ENCODE results near the gene RNASE12.
"Not testable (repeated sequence)": the region's sequence is repeated elsewhere in the genome, so short reads cannot be mapped to it uniquely, and the experiment has no call there.

RNASE12 gene

DNA sequence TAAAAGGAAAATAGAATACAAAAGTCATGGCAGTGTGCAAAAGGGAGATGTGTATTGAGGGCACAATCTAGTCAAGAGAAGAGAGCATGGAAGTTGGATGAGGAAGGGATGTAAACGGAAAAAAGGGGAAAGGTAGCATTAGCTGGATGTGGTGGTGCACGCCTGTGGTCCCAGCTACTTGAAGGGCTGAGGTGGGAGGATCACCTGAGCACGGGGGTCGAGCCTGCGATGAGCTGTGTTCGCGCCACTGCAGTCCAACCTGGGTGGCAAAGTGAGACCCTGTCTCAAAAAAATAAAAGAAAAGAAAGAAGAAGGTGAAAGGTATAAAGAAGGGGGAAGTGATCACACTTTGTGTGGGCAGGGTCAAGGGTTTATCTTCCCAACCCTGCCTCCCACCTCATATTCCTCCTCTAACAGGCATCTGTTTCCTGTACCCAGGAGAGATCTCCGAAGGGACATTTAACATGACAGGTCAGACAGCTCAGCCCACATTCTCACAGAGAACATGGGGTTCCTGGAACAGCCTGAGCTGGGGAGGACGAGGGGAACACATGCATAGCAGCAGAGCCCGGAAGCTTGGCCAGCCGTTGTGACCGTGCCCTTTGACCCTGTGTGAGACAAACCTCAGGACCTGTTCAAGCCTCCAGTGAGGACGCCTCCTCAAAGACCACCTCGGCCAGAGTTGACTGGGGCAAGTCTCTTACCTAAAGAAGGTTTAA lies 12.2 kb downstream of the RNASE12 start:
- no peak for DNase-seq (ENCODE audit: low read depth)

DNA sequence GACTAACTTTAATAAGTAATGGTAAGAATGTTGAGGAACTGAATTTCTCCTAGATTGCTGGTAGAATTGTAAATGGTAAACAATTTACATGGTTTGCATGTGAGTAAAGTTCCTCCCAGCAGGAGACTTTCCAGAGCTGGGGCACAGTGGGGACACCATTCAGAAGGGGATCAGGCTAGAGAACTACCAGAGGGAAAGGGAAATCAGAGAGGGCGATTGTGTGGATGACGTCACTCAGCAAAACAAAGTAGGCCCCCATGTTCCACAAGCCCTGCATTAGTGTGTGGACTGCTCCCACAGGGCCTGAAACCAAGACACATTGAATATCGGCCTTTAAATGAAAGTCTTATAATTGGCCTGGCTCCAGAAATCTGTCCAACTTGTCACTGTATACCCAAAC lies 12.9 kb downstream of the RNASE12 start:
- DNase-seq (ENCODE audit: low read depth): no peak

DNA sequence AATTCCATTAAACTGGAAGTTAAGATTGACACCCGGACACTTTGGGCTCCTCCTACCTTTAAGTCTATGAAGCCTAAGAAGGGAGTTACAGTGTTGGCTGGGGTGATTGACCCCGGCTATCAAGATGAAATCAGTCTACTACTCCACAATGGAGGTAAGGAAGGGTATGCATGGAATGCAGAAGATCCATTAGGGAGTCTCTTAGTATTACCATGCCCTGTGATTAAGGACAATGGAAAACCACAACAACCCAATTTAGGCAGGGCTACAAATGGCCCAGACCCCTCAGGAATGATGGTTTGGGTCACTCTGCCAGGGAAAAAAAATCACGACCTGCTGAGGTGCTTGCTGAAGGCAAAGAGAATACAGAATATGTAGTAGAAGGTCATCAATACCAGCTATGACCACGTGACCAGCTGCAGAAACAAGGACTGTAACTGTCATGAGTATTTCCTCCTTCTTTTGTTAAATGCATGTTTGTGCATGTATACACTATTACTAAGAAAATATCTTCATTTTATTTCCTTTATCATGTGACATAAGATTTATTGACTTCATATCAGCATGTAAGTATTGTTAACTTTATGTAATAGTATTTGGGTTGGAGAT lies 18.7 kb downstream of the RNASE12 start:
- not testable (repeated sequence) for DNase-seq (ENCODE audit: low read depth)

DNA sequence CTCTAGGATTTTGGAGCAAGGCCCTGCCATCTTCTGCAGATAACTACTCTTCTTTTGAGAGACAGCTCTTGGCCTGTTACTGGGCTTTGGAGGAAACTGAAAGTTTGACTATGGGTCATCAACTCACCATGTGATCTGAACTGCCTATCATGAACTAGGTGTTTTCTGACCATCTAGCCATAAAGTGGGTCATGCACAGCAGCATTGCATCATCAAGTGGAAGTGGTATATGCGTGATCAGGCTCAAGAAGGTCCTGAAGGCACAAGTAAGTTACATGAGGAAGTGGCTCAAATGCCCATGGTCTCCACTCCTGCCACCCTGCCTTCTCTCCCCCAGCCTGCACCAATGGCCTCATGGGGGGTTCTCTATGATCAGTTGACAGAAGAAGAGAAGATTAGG lies 20.5 kb downstream of the RNASE12 start:
- DNase-seq (ENCODE audit: low read depth): not testable (repeated sequence)

DNA sequence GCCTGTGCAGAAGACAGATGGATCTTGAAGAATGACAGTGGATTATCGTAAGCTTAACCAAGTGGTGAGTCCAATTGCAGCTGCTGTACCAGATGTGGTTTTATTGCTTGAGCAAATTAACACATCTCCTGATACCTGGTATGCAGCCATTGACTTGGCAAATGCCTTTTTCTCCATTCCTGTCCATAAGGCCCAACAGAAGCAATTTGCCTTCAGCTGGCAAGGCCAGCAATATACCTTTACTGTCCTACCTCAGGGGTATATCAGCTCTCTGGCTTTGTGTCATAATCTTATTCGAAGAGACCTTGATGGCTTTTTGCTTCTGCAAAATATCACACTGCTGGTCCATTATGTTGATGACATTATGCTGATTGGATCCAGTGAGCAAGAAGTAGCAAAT lies 21.3 kb downstream of the RNASE12 start:
- not testable (repeated sequence) for DNase-seq (ENCODE audit: low read depth)

DNA sequence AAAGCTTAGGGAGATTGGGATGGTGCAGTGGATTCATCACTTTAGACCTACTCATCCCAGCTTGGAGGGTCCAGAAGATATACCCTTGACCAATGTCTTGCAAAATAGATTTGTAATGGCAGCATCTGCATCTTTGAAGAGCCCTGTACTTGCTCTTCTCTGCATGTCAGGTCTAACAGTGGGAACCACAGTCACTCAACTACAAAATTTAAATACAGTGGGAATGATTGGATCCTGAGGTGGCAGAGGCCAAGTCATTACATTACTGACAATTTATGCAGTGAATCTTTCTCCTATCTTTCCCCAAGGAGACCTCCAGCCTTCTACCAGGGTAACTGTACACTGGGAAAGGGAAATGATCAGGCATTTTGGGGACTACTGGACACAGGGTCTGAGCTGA lies 22.1 kb downstream of the RNASE12 start:
- DNase-seq (ENCODE audit: low read depth): no peak

DNA sequence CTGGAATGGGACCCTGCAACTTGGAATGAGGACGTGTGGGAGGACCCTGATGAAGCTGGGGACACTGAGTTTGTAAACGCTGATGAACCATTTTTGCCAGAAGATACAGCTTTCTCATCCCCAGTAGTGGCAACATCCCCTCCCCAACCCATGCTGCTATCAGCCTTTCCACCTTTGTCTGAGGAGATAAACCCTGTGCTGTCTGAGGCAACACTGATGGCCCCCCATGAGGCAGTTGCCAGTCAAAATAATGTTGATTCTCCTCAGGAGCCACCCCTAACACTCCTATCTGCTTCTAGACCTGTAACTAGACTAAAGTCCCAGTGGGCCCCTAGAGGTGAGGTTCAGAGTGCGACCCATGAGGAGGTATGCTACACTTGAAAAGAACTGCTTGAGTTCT lies 22.8 kb downstream of the RNASE12 start:
- DNase-seq (ENCODE audit: low read depth): no peak

DNA sequence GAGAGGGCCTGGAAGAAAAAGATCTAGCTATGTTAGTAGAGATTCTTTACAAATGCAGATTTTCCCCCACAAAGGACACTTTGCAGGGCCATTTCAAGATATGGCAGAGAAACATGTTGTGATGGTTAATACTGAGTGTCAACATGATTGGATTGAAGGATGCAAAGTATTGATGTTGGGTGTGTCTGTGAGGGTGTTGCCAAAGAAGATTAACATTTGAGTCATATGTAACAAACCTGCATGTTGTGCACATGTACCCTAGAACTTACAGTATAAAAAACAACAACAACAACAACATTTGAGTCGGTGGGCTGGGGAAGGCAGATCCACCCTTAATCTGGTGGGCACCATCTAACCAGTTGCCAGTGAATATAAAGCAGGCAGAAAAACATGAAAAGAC lies 24.0 kb downstream of the RNASE12 start:
- DNase-seq (ENCODE audit: low read depth): not testable (repeated sequence)

DNA sequence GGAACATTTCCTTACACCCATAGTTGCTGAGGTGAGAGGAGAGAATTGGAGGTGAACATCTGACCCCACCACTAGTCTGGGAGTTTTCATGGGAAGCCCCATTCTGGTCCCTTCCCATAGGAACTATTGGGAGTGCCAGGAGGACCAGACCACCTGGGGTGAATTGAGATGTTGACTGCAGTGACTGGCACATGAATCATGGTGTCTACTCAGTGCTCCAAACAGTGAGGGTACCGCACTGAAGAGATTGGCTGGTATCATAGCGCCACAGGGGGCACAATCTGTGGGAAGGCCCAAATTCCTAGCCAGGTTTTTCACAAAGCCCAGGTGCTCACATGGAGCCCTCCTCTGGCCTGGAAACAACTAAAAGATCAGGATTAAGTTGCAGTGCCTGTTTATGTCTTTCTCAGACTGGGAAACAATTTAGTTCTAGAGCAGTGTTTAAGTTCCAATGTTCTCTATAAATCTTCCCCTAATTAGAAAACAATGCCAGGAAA lies 26.6 kb downstream of the RNASE12 start:
- no peak for DNase-seq (ENCODE audit: low read depth)

DNA sequence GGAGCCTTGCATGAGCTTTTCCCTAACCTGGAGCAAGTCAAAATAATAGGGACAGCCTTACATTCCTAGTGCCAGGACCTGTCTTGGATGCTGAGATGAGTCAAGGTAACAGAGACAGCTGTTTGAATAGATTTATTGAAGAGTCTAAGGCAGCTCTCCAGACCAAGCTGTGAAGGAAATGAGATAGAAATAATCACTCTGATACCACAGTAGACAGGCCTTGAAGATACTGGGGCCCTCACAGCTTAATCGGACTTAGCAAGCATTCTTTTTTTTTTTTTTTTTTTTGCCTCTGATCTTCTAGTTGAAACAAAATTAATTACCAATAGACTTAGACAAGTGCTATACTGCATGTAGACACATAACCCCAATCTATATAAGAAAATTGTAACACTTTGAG lies 27.2 kb downstream of the RNASE12 start:
- DNase-seq (ENCODE audit: low read depth): no peak

DNA sequence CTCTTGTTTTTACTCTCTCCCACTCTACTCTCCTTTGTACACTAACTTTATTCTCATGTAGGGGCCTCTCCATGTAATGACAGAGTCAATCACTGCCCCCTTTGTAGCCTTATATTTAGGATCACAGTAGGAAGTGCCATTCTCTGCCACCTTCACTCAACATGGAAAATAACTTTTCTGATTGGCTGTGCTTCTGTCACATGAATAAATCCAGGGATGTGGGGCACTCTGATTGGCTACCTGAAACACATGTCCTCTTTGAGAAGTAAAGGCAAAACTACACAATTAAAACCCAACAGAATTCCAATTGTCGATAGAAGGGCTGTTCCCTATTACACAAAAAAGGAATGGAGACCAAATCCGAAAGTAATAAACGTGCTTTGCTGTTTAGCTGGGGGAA lies 30.2 kb downstream of the RNASE12 start, which contains the start of gene RNASE9:
Gene RNASE9 (minus strand): TSS at position 87 of the 400 bp plus-strand sequence.
- no peak for DNase-seq (ENCODE audit: low read depth)

DNA sequence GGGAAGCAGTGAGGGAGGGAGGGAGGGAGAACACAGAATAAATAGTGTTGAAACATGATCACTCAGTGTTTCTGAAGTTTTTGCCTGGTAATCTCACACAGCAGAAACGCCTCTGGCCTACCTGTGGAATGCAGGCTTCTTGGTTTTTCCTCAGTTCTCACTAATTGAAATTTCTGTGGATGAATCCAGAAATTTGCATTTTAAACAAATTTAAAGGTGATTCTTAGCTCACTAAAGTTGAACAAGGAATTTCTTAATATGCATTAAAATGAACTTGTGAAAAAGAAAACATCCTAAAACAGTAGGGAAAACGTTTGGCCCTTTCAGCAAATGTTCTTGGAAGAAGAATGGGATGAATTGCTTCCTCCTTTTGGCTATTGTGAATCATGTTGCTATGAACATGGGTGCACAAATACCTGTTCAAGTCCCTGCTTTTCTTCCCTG lies 31.7 kb downstream of the RNASE12 start:
- DNase-seq (ENCODE audit: low read depth): no peak

DNA sequence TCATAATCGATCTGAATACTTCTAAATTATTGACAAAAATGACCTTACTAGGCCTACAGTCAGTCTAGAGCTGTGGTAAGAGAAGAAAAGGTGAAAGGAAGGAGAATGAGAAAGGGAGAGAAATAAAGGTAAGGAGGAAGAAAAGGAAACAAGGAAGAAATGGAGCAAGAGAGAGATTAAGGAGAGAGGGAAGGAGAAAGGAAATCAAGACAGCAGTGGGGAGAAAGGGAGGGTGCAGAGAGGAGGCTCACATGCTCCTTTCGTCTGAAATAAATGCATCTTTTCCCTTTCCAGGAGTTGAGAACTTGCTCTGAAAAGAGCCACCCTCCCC lies 34.0 kb downstream of the RNASE12 start:
- DNase-seq (ENCODE audit: low read depth): no peak

DNA sequence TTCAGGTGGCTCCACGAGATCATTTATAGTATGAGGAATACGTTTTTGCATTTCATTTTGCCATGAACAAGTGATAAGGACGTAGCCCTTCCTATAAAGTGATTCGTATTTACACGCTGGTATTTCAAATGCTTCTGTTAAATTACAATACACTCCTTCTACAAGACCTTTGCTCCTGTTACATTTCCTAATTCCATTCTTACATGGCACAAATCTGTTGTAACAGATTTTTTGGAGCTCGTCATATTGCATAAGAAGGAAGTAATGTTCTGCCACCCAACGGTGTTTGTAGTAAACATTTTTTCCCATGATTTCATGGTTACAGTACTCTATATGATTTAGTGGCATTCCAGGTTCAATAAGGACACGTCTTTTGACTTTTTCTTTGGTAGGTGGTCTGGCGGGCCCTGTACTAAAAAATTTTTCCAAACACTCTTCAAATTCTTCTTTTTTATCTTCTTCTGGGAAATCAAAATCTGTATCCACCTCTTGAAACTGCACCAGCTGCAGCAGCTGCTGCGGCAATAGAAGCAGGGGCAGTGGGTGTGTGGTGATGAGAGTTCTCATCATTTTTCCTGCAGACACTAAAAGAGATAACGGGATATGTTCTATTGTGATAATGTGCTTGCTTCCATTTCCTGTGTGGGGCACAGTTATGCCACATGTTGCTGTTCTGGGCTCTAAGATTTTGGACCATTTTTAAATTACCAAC lies 34.5 kb downstream of the RNASE12 start:
- DNase-seq (ENCODE audit: low read depth): no peak

DNA sequence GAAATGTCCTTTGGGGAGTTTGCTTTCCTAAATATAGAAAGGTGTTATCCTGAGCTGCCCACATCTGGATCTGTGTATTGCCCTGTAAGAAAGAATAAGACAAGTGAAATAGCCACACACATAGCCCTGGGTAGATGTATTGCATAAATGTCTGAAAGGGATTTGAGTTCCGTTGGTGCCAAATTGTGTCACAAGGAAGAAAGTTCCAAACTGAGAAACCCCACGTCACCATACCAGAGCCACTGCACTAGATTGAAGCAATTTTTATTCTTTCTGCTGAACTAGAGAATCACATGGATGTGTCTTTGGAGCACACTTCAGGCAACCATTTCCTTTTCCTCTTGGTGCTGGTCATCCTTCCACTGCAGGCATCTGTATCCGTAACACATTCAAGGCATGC lies 35.3 kb downstream of the RNASE12 start:
- no peak for DNase-seq (ENCODE audit: low read depth)

DNA sequence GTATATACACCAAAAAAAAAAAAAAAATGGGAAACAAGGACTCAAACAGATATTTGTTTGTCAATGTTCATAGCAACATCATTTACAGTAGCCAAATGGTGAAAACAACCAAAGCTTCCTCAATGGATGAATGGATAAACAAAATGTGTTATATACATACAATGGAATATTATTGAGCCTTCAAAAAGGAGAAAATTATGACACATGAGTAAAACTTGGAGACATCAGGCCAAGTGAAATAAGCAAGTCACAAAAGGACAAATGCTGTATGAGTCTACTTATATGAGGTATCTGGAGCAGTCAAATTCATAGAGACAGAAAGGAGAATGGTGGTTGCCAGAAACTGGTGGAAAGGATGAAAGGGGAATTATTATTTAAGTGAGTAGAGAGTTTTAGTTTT lies 38.2 kb downstream of the RNASE12 start:
- DNase-seq (ENCODE audit: low read depth): no peak

DNA sequence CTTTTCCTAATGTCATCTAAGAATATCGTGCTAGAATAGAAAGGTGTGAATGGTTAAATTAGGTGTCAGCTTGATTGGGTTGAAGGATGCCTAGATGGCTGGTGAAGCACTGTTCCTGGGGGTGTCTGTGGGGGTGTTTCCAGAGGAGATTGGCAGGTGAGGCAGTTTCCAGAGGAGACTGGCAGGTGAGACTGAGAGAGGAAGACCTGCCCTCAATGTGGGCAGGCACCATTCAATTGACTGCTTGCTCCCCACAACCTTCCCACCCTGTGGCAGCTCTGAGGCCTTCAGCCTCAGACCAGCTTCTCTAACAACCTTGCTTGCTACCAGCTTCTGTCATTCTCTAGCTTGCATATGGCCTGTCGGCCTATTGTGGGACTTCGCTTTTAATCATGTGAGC lies 39.6 kb downstream of the RNASE12 start:
- no peak for DNase-seq (ENCODE audit: low read depth)

DNA sequence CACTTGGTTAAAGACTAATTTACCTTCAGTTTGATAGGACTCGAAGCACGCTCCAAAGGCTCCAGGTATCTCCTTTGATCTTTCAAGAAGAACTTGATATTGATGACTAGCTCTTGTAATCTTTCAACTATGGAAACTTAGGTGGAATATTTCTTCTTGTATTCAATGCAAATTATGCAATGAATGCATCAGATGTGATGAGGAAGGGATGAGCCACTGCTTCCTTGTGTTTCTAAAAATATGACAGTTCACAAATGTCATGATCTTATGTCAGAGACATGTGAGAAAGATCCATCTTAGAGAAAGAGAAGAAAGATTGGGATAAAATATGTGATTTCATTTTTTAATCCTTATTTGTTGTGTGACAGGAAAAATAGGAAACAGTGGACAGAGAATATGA lies 40.2 kb downstream of the RNASE12 start:
- no peak for DNase-seq (ENCODE audit: low read depth)

DNA sequence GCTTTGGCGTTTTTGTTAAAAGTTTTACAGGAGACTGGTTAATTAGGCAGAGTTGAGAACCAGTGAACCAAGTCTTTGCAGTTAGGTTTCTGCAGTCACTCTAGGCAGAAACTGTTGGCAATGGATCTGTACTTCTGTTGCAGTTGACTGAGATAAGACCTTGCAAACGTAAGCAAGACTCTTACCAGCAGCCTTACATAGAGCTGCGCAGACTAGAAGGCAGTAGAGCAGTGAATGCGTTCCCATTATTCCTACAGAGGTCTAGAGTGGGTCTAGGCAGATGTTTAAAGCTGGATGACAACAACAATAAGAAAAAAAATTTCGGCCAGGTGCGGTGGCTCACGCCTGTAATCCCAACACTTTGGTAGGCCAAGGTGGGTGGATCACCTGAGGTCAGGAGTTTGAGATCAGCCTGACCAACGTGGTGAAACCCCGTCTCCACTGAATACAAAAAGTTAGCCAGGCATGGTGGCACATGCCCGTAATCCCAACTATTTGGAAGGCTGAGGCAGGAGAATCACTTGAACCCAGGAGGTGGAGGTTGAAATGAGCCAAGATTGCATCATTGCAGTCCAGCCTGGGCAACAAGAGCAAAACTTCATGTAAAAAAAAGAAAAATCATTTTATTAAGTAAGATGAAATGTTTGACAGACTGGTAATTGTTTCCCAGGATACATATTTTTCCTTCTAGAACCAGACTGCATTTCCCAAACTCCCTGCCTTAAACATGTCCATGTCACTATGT lies 42.6 kb downstream of the RNASE12 start:
- DNase-seq (ENCODE audit: low read depth): no peak

DNA sequence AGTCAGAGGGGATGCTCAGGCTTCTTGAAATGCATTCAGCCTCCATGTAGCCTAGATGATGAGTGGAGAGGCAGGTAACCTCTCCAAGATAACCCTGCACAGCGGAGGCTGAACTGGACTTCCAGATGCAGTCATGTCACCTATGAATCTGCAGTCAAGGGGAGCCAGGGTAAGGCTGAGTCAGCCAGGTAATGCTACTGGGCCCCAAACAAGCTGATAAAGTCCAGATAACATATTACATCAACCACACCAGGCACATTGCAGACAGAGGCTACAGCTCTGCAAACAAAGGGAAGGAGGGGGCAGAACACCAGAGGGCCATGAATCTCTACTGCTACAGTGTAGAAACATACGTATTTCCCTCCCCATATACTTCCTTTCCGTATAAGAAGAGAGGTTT lies 44.3 kb downstream of the RNASE12 start:
- DNase-seq (ENCODE audit: low read depth): no peak
